Parathyroid adenoma (tissue), 2 donors: ENCODE measurements around the gene LAYN.
A peak's percentile ranks its signal among the peaks of the same experiment; 100 is the strongest.

Experiments
- H2AFZ ChIP-seq: fragments of 300-600 bp; sonication (generic); one replicate; pipeline ENCODE4 v1.7.0; 2017; ENCODE audit warnings: antibody characterized with exemption, mild to moderate bottlenecking
- H3K27ac ChIP-seq: fragments of 300-600 bp; sonication (generic); one replicate; pipeline ENCODE4 v1.7.0; 2017
- H3K27me3 ChIP-seq: fragments of 300-600 bp; sonication (generic); one replicate; pipeline ENCODE4 v1.7.0; 2017; ENCODE audit warnings: low read length; ENCODE audit not compliant: control insufficient read depth, insufficient read depth
- H3K36me3 ChIP-seq: fragments of 300-600 bp; sonication (generic); one replicate; pipeline ENCODE4 v1.7.0; 2017; ENCODE audit warnings: low read length; ENCODE audit not compliant: control insufficient read depth, insufficient read depth
- H3K4me1 ChIP-seq: fragments of 300-600 bp; sonication (generic); one replicate; pipeline ENCODE4 v1.7.0; 2017; ENCODE audit warnings: control low read depth
- H3K4me2 ChIP-seq: fragments of 300-600 bp; sonication (generic); one replicate; pipeline ENCODE4 v1.7.0; 2017; ENCODE audit warnings: low read length
- H3K4me3 ChIP-seq: fragments of 300-600 bp; sonication (generic); one replicate; pipeline ENCODE4 v1.7.0; 2017; ENCODE audit warnings: low read depth, low read length
- H3K79me2 ChIP-seq: fragments of 300-600 bp; sonication (generic); one replicate; pipeline ENCODE4 v1.7.0; 2017; ENCODE audit warnings: control low read depth
- H3K9ac ChIP-seq: fragments of 300-600 bp; sonication (generic); one replicate; pipeline ENCODE4 v1.7.0; 2017; ENCODE audit warnings: mild to moderate bottlenecking
- H3K9me3 ChIP-seq: fragments of 300-600 bp; sonication (generic); one replicate; pipeline ENCODE4 v1.7.0; 2017; ENCODE audit warnings: low read length; ENCODE audit not compliant: control insufficient read depth
- CTCF ChIP-seq: fragments of 300-600 bp; sonication (generic); IDR thresholded peaks from one replicate; pipeline ENCODE4 v1.7.0; 2017; ENCODE audit warnings: antibody characterized with exemption, mild to moderate bottlenecking
- donor health status: primary hyperparathyroidism.

The LAYN gene

GRCh38 chr11:111540114-111540936, at the start of gene LAYN:
TSS of gene LAYN (plus strand) at chr11:111540720. CDS start at chr11:111540844, 124 bp downstream.
- H3K9ac ChIP-seq = no peak within 1 kb of the TSS
- peak within 1 kb of the TSS; percentile 44 for H3K4me3 ChIP-seq
- H2AFZ ChIP-seq = peak within 1 kb of the TSS; percentile 83
- H3K4me2 ChIP-seq = peak within 1 kb of the TSS; percentile 65
- no peaks in the 10 kb centered on the region for H3K79me2 ChIP-seq
- H3K9me3 ChIP-seq = no peaks in the 10 kb centered on the region
- no peaks in the 10 kb centered on the region for H3K36me3 ChIP-seq
- H3K4me1 ChIP-seq = no peaks in the 10 kb centered on the region
- no peaks in the 10 kb centered on the region for H3K27me3 ChIP-seq
- peak within 1 kb of the TSS; percentile 49 for H3K27ac ChIP-seq
- TF ChIP-seq CTCF = no peak

GRCh38 chr11:111494040-111494439, 46.5 kb upstream of the LAYN start:
- Histone ChIP-seq H3K9me3 (no peaks in the 10 kb centered on the region), H3K79me2 (no peaks in the 10 kb centered on the region), H3K4me3 (no peak overlapping the region), H3K36me3 (no peaks in the 10 kb centered on the region), H3K4me1 (no peaks in the 10 kb centered on the region), H3K9ac (no peak overlapping the region), H3K27me3 (no peaks in the 10 kb centered on the region), H2AFZ (no peak overlapping the region), H3K27ac (no peak overlapping the region), H3K4me2 (no peak overlapping the region)
- TF ChIP-seq CTCF = no peak

GRCh38 chr11:111499483-111499882, 41.0 kb upstream of the LAYN start:
- Histone ChIP-seq H3K4me3 (no peak overlapping the region), H3K9ac (no peak overlapping the region), H3K4me2 (no peak overlapping the region), H3K4me1 (no peaks in the 10 kb centered on the region), H3K36me3 (no peaks in the 10 kb centered on the region), H3K79me2 (no peaks in the 10 kb centered on the region), H3K27me3 (no peaks in the 10 kb centered on the region), H2AFZ (no peak overlapping the region), H3K9me3 (no peaks in the 10 kb centered on the region), H3K27ac (no peak overlapping the region)
- TF ChIP-seq CTCF = no peak

- no peak for TF ChIP-seq CTCF
- H3K79me2 ChIP-seq = no peaks in the 10 kb centered on the region
- no peaks in the 10 kb centered on the region for H3K36me3 ChIP-seq
- H3K4me3 ChIP-seq = no peak overlapping the region
- H2AFZ ChIP-seq = no peak overlapping the region
- H3K4me1 ChIP-seq = no peaks in the 10 kb centered on the region
- H3K9me3 ChIP-seq = no peaks in the 10 kb centered on the region
- H3K9ac ChIP-seq = no peak overlapping the region
- H3K27me3 ChIP-seq = no peaks in the 10 kb centered on the region
- H3K27ac ChIP-seq = no peak overlapping the region
- no peak overlapping the region for H3K4me2 ChIP-seq
These were observed 40.0 kb upstream of the LAYN start for GRCh38 chr11:111500481-111500880.

GRCh38 chr11:111502611-111503010, 37.9 kb upstream of the LAYN start:
- no peak overlapping the region for H2AFZ ChIP-seq
- no peaks in the 10 kb centered on the region for H3K36me3 ChIP-seq
- no peak overlapping the region for H3K4me2 ChIP-seq
- H3K9ac ChIP-seq = no peak overlapping the region
- no peaks in the 10 kb centered on the region for H3K27me3 ChIP-seq
- no peak for TF ChIP-seq CTCF
- no peaks in the 10 kb centered on the region for H3K79me2 ChIP-seq
- no peaks in the 10 kb centered on the region for H3K4me1 ChIP-seq
- no peak overlapping the region for H3K4me3 ChIP-seq
- no peak overlapping the region for H3K27ac ChIP-seq
- H3K9me3 ChIP-seq = no peaks in the 10 kb centered on the region
